ENCODE measurements around the gene ZNF436.

The ZNF436 gene

GRCh38 chr1:23369335-23370013 lies at the start of gene ZNF436:
TSS of gene ZNF436 (minus strand) at chr1:23369836. CDS start at chr1:23368005, 1,831 bp downstream.
- peak; percentile 69 for DNase-seq

GRCh38 chr1:23419180-23419579 lies 49.5 kb upstream of the ZNF436 start:
- DNase-seq, result no peak

- DNase-seq, result peak; percentile 91
Observed at GRCh38 chr1:23417570-23417969, 47.9 kb upstream of the ZNF436 start.

GRCh38 chr1:23416964-23417363 lies 47.3 kb upstream of the ZNF436 start:
- no peak for DNase-seq

- DNase-seq, result no peak
Observed at GRCh38 chr1:23408797-23409290, 39.2 kb upstream of the ZNF436 start.

GRCh38 chr1:23407016-23407630 lies 37.5 kb upstream of the ZNF436 start:
- peak; percentile 31 for DNase-seq

- no peak for DNase-seq
Observed at GRCh38 chr1:23405946-23406345, 36.3 kb upstream of the ZNF436 start.

GRCh38 chr1:23403735-23404486 lies 34.3 kb upstream of the ZNF436 start:
- peak; percentile 99 for DNase-seq

- no peak for DNase-seq
Observed at GRCh38 chr1:23403355-23403734, 33.7 kb upstream of the ZNF436 start.

- DNase-seq, result no peak
Observed at GRCh38 chr1:23403038-23403336, 33.4 kb upstream of the ZNF436 start.

GRCh38 chr1:23402286-23403037 lies 32.8 kb upstream of the ZNF436 start:
- DNase-seq, result no peak

GRCh38 chr1:23401313-23401712 lies 31.7 kb upstream of the ZNF436 start:
- no peak for DNase-seq

GRCh38 chr1:23400324-23401114 lies 30.9 kb upstream of the ZNF436 start:
- no peak for DNase-seq

- DNase-seq, result no peak
Observed at GRCh38 chr1:23399229-23399628, 29.6 kb upstream of the ZNF436 start.

- no peak for DNase-seq
Observed at GRCh38 chr1:23397908-23398307, 28.3 kb upstream of the ZNF436 start.

GRCh38 chr1:23396380-23396779 lies 26.7 kb upstream of the ZNF436 start:
- no peak for DNase-seq

- DNase-seq, result no peak
Observed at GRCh38 chr1:23395849-23396248, 26.2 kb upstream of the ZNF436 start.

- no peak for DNase-seq
Observed at GRCh38 chr1:23395154-23395724, 25.6 kb upstream of the ZNF436 start.

- DNase-seq, result no peak
Observed at GRCh38 chr1:23394684-23395083, 25.0 kb upstream of the ZNF436 start.

- no peak for DNase-seq
Observed at GRCh38 chr1:23394181-23394580, 24.5 kb upstream of the ZNF436 start.

GRCh38 chr1:23393706-23394105 lies 24.1 kb upstream of the ZNF436 start:
- no peak for DNase-seq

Data from NCI-H446 treated with DMSO at 0.1 percent for 48 hours (cell line).